ENCODE data around the gene LRRC17. TPM values are rescaled to one million over a fixed set of nuclear protein-coding genes. Genes with fewer than 3 reads are reported as not detected.

The LRRC17 gene
- total RNA-seq = 5.9 and 16.3 TPM in 2 replicates

GRCh38 chr7:102912742-102913141 lies at the start of gene LRRC17:
TSS of gene LRRC17 (plus strand) at chr7:102913000. CDS start at chr7:102933914, 20,914 bp downstream.

Other genes with a start within 250 kb of the LRRC17 start
- gene POLR2J2, start 241.3 kb upstream of the LRRC17 start, total RNA-seq = 5.3 and 8.5 TPM in 2 replicates
- 7.2 and 8.1 TPM in 2 replicates for gene FAM185A, start 164.0 kb upstream of the LRRC17 start, total RNA-seq
- gene FBXL13, start 161.8 kb downstream of the LRRC17 start, total RNA-seq = 0.76 and 0.98 TPM in 2 replicates
- gene ARMC10, start 162.1 kb downstream of the LRRC17 start, total RNA-seq = 26.0 and 32.7 TPM in 2 replicates
- gene NAPEPLD, start 236.1 kb downstream of the LRRC17 start, total RNA-seq = 4.2 and 5.3 TPM in 2 replicates